GM19324 (cell line): ENCODE measurements around the gene RNASE8.

Experiments used
- ATAC-seq: cut with Tn5 transposase; IDR thresholded peaks from one replicate; pipeline ENCODE4 v1.9.1; 2021; ENCODE audit warnings: mild to moderate bottlenecking, moderate library complexity; ENCODE audit not compliant: unreplicated experiment, low FRiP score

The RNASE8 gene

GRCh38 chr14:21103411-21103709, 45.7 kb downstream of the RNASE8 start:
- ATAC-seq, result no peak

DNA sequence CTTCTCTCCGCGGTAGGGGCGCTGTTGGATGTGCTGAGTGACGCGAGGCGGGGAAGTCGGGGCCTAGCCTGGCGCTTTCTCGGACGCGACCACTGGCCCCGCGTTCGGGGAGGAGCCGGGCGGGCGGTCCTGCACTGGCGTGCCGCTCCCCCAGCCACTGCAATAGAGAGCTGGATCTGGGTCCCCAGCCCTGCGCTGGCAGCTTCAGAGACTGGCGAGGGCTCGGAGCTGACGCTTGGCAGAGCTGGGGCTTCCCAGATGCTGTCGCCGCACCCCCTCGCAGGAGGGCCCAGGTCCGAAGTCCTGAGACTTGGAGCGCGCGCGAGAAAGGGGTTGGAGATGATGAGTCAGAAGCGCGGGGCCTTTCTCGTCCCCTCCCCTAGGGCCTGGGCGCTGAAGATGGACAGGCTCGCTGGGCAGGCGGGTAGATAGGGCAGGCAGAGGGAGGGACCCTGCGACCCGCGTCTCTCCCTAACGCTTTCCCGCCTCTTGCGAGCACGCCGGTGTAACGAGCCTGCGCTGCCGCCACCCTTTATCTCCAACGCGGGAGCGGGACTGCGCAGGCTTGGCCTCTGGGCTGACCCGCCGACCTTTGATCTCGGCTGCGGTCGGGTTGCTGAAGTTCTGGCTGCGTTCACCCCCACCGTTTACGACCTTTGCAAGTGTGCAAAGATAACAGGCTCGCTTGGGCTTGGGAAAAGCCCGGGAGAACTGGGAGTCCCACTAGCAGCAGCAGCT, 46.3 kb downstream of the RNASE8 start:
- peak; percentile 89 for ATAC-seq

DNA sequence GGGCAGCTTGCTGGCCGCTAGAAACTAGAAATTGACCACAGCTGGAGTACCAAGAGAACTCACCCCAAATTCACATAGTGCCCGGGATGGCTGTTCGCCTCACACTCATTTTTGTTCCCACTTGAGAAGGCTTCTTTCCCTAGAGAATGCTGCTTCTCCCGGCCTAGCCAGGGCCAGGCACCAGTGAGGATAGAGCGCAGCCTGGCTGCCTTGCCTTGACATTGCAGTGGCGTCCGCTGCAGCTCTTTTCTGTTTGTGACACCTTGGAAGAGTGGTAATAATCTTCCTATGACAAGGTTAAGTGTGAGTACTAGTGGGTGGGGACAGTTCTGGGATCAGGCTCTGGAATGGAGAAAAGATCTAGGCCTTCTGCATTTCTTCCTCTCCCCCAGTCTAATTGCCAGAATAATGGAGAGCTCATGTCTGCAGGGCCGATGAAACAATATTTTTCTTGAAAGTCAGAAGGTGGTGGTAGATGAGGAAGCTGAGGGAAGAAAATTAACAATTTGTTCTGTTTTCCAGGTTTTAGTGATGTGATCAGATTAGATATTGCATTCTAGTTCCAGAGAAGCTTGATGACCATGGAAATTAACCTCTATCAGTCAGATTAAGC, 46.9 kb downstream of the RNASE8 start:
- ATAC-seq, result peak; percentile 26

DNA sequence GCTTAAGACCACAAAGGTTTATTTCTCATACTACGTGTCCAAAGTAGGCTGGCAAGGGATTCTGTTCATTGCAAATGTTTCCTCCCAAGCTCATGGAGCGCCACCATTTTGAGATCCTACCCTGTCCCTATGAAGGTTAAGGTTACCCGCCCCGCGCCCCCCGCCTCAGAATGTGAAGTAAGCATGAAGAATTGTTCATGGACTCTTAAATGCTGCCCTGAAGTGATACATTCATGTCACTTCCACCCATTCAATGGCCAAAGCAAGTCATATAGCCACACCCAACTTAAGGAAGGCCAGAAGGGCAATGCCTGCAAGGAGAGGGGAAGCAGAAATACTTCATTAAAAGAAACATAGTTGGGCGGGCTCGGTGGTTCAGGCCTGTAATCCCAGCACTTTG, 47.5 kb downstream of the RNASE8 start:
- no peak for ATAC-seq

- ATAC-seq, result no peak
These were observed 48.5 kb downstream of the RNASE8 start for GRCh38 chr14:21106176-21106497.

GRCh38 chr14:21106498-21107282, 49.1 kb downstream of the RNASE8 start:
- ATAC-seq, result no peak

- ATAC-seq, result no peak
These were observed 49.7 kb downstream of the RNASE8 start for GRCh38 chr14:21107283-21107800.
